GM19452 (cell line): ENCODE data around the gene TASP1.
"Not testable (repeated sequence)": the region's sequence is repeated elsewhere in the genome, so short reads cannot be mapped to it uniquely, and the experiment has no call there.

ENCODE experiments used
- ATAC-seq: cut with Tn5 transposase; IDR thresholded peaks from one replicate; pipeline ENCODE4 v1.9.1; 2021; ENCODE audit not compliant: unreplicated experiment

The TASP1 gene

GRCh38 chr20:13501500-13501899 is 137.2 kb downstream of the TASP1 start:
- no peak for ATAC-seq

GRCh38 chr20:13494019-13494418 is 144.7 kb downstream of the TASP1 start:
- ATAC-seq: no peak

GRCh38 chr20:13493143-13493542 is 145.6 kb downstream of the TASP1 start:
- no peak for ATAC-seq

GRCh38 chr20:13492001-13492481 is 146.7 kb downstream of the TASP1 start:
- ATAC-seq: no peak

GRCh38 chr20:13487202-13487601 is 151.5 kb downstream of the TASP1 start:
- ATAC-seq: no peak

GRCh38 chr20:13486694-13487093 is 152.0 kb downstream of the TASP1 start:
- no peak for ATAC-seq

GRCh38 chr20:13485576-13485975 is 153.2 kb downstream of the TASP1 start:
- ATAC-seq: no peak

GRCh38 chr20:13485019-13485418 is 153.7 kb downstream of the TASP1 start:
- ATAC-seq: not testable (repeated sequence)

- not testable (repeated sequence) for ATAC-seq
These were observed 155.3 kb downstream of the TASP1 start for GRCh38 chr20:13483472-13483871.

GRCh38 chr20:13478366-13478765 is 160.4 kb downstream of the TASP1 start:
- no peak for ATAC-seq

- no peak for ATAC-seq
These were observed 164.3 kb downstream of the TASP1 start for GRCh38 chr20:13474467-13474866.

- no peak for ATAC-seq
These were observed 169.5 kb downstream of the TASP1 start for GRCh38 chr20:13469262-13469661.

- no peak for ATAC-seq
These were observed 170.6 kb downstream of the TASP1 start for GRCh38 chr20:13468166-13468565.

GRCh38 chr20:13464702-13465101 is 174.0 kb downstream of the TASP1 start:
- ATAC-seq: no peak

GRCh38 chr20:13461849-13462458 is 176.8 kb downstream of the TASP1 start:
- no peak for ATAC-seq

GRCh38 chr20:13458860-13459451 is 179.8 kb downstream of the TASP1 start:
- ATAC-seq: no peak

GRCh38 chr20:13457487-13457886 is 181.2 kb downstream of the TASP1 start:
- ATAC-seq: no peak

- ATAC-seq: no peak
These were observed 183.0 kb downstream of the TASP1 start for GRCh38 chr20:13455713-13456112.

- no peak for ATAC-seq
These were observed 185.4 kb downstream of the TASP1 start for GRCh38 chr20:13453367-13453766.

- ATAC-seq: no peak
These were observed 186.1 kb downstream of the TASP1 start for GRCh38 chr20:13452470-13453124.

GRCh38 chr20:13449868-13450434 is 188.8 kb downstream of the TASP1 start:
- ATAC-seq: no peak
